Peyer's patch (tissue), 4 donors: ENCODE data around the gene LDLRAD4. TPM values are rescaled to one million over a fixed set of nuclear protein-coding genes. Genes with fewer than 3 reads are reported as not detected.

Experiments used
- DNase-seq, 3 donors: peaks; one replicate each; pipeline ENCODE4 v3.0.0-alpha.2; 2017 to 2019
- H3K27ac ChIP-seq, 4 donors: fragments of 200-600 bp; sonication (generic); one replicate each; pipeline ENCODE4 v1.5.1; 2016 to 2019
- H3K27me3 ChIP-seq, 2 donors: fragments of 200-600 bp; sonication (generic); one replicate each; pipeline ENCODE4 v1.5.1; 2019
- H3K36me3 ChIP-seq, 3 donors: fragments of 200-600 bp; sonication (generic); one replicate each; pipeline ENCODE4 v1.5.1; 2016 to 2019
- H3K4me1 ChIP-seq, 4 donors: fragments of 200-600 bp; sonication (generic); one replicate each; pipeline ENCODE4 v1.5.1; 2016 to 2019
- H3K4me3 ChIP-seq, 4 donors: fragments of 200-600 bp; sonication (generic); 1 replicate in 3 of 4; 2 replicates in 1 of 4; pipeline ENCODE4 v1.5.1; 2016 to 2019; ENCODE audit warnings: mild to moderate bottlenecking in 1 of 4
- H3K9me3 ChIP-seq, 4 donors: fragments of 200-600 bp; sonication (generic); one replicate each; pipeline ENCODE4 v1.5.1; 2016 to 2019; ENCODE audit warnings: mild to moderate bottlenecking in 1 of 4
- CTCF ChIP-seq, 6 experiments: fragments of 450-650 bp in 4 of 6; fragments of 200-600 bp in 2 of 6; sonication (generic) in 1 of 6; IDR thresholded peaks; one replicate each; pipeline ENCODE4 v1.5.1; 2017 to 2019; ENCODE audit warnings: antibody characterized with exemption in 6 of 6, mild to moderate bottlenecking in 3 of 6, moderate library complexity in 1 of 6
- POLR2A ChIP-seq, 2 donors: fragments of 450-650 bp; IDR thresholded peaks; one replicate each; pipeline ENCODE4 v1.5.1; 2017; ENCODE audit warnings: antibody characterized with exemption in 2 of 2, mild to moderate bottlenecking in 2 of 2, moderate library complexity in 2 of 2
- total RNA-seq, 4 donors: library from RNA; depleted of rRNA; stranded (reverse); fragments of >200 nt; gene quantifications; one replicate each; pipeline ENCODE4 v1.1.0, GENCODE V29; 2016

Gene LDLRAD4
- total RNA-seq, 4 donors from 2014 or later, result 24.8 to 128 (median 50.0) TPM

GRCh38 chr18:13269013-13269280, 50.4 kb downstream of the LDLRAD4 start:
- no peak for DNase-seq
- no peaks in the 10 kb centered on the region for H3K27me3 ChIP-seq
- peak overlapping the region in 1 of 4 donors; percentile 62 for H3K27ac ChIP-seq
- TF ChIP-seq CTCF (IDR thresholded peaks at IDR 0.05) (no peak), POLR2A (IDR thresholded peaks at IDR 0.05) (no peak)
- no peak overlapping the region for H3K4me3 ChIP-seq
- H3K36me3 ChIP-seq, result no peaks in the 10 kb centered on the region
- H3K9me3 ChIP-seq, result no peaks in the 10 kb centered on the region
- peaks cover 0 to 34% (median 0%) of the 10 kb centered on the region in 4 donors for H3K4me1 ChIP-seq

- Histone ChIP-seq H3K27me3 (no peaks in the 10 kb centered on the region), H3K4me1 (peaks cover 0 to 34% (median 0%) of the 10 kb centered on the region in 4 donors), H3K27ac (peak overlapping the region in 2 of 4 donors; percentile 2 to 62), H3K4me3 (no peak overlapping the region), H3K36me3 (no peaks in the 10 kb centered on the region), H3K9me3 (no peaks in the 10 kb centered on the region)
- TF ChIP-seq CTCF (IDR thresholded peaks at IDR 0.05) (no peak), POLR2A (IDR thresholded peaks at IDR 0.05) (no peak)
- no peak for DNase-seq
Measured at GRCh38 chr18:13269521-13270011, 51.0 kb downstream of the LDLRAD4 start.

DNA sequence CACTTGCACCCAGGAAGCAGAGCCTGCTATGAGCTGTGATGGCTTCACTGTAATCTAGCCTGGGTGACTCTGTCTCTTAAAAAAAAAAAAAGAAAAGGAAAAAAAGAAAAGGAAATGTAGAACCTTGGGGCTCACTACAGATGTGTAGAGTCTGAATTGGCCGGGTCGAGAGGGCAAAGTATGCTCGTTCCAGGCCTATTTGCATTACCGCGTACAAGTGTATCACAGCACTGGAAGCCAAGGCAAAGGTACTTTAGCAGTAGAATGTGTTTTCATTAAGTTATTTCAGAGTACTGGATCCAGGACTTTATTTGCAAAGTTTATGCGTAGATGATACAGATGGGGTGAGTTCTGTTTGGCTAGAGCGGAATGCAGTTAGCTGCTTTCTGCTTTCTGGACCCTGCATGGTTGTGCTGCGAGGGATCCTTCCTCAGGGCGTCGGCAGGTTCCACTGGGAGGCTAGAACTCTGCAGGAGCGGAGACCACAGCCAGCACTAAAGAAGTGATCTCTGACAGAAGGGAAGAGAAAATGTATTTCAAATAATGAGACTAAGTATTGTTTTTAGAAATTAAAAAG, 51.8 kb downstream of the LDLRAD4 start:
- Histone ChIP-seq H3K27me3 (no peaks in the 10 kb centered on the region), H3K4me3 (no peak overlapping the region), H3K36me3 (no peaks in the 10 kb centered on the region), H3K9me3 (no peaks in the 10 kb centered on the region), H3K4me1 (peaks cover 0 to 30% (median 0%) of the 10 kb centered on the region in 4 donors), H3K27ac (peak overlapping the region in 1 of 4 donors; percentile 2)
- DNase-seq, result no peak
- TF ChIP-seq CTCF (IDR thresholded peaks at IDR 0.05) (no peak), POLR2A (IDR thresholded peaks at IDR 0.05) (no peak)

DNA sequence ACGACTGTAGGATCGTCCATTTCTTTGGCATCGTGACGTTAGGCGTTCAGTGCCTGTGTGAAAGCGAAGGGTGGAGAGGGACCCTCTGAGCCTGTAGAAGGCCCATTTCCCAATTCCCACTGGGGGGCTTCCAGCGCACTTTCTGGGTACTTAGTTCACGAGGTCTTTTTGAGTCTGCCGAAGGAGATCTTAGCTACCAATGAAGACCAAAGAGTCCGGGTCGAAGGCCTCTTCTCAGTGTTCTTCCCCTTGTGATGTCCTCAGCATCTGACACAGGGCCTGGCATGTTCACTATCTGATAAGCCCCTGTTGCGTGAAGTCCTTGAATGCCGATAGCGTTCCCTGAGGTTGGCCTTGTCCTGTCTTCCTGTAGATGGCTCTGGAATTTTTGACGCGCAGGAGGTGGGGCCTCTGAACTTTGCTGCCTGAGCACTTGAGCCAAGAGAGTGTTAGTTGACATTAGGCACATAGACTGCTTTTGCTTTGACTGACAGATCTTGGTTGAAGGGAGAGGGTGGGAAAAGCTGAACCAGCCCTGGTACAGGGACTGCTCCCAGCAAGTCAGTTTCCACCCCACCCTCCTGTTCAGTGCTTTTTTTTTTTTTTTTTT, 52.8 kb downstream of the LDLRAD4 start:
- H3K27ac ChIP-seq, result no peak overlapping the region

GRCh38 chr18:13272416-13272815, 53.9 kb downstream of the LDLRAD4 start:
- H3K4me3 ChIP-seq, result no peak overlapping the region
- TF ChIP-seq POLR2A (IDR thresholded peaks at IDR 0.05) (no peak), CTCF (IDR thresholded peaks at IDR 0.05) (no peak)
- H3K27me3 ChIP-seq, result no peaks in the 10 kb centered on the region
- no peak overlapping the region for H3K27ac ChIP-seq
- H3K36me3 ChIP-seq, result no peaks in the 10 kb centered on the region
- H3K9me3 ChIP-seq, result no peaks in the 10 kb centered on the region
- no peak for DNase-seq
- peaks cover 0 to 26% (median 0%) of the 10 kb centered on the region in 4 donors for H3K4me1 ChIP-seq

More for the DNA sequence above, 52.8 kb downstream of the LDLRAD4 start:
- Histone ChIP-seq H3K4me1 (peaks cover 0 to 27% (median 0%) of the 10 kb centered on the region in 4 donors), H3K4me3 (no peak overlapping the region), H3K36me3 (no peaks in the 10 kb centered on the region), H3K9me3 (no peaks in the 10 kb centered on the region), H3K27me3 (no peaks in the 10 kb centered on the region)
- TF ChIP-seq POLR2A (IDR thresholded peaks at IDR 0.05), result no peak
- no peak for TF ChIP-seq CTCF (IDR thresholded peaks at IDR 0.05)
- no peak for DNase-seq
